Uterus (tissue), 4 donors: ENCODE data around the gene RPL10. TPM values are rescaled to one million over a fixed set of nuclear protein-coding genes. Genes with fewer than 3 reads are reported as not detected.

Source experiments
- DNase-seq, 2 donors: peaks; one replicate each; pipeline ENCODE4 v3.0.0-alpha.2; 2019 to 2020
- H3K27ac ChIP-seq, 2 donors: fragments of 200-600 bp; sonication (generic); 1 replicate in 1 of 2; 2 replicates in 1 of 2; pipeline ENCODE4 v1.5.1; 2016 to 2018
- H3K27me3 ChIP-seq, 2 donors: fragments of 200-600 bp; sonication (generic); one replicate each; pipeline ENCODE4 v1.5.1; 2018 to 2019; ENCODE audit warnings: control low read depth in 1 of 2
- H3K36me3 ChIP-seq, 2 donors: fragments of 200-600 bp; sonication (generic); one replicate each; pipeline ENCODE4 v1.5.1; 2019; ENCODE audit warnings: control low read depth in 1 of 2
- H3K4me1 ChIP-seq, 2 donors: fragments of 200-600 bp; sonication (generic); one replicate each; pipeline ENCODE4 v1.5.1; 2018 to 2019; ENCODE audit warnings: control low read depth in 1 of 2
- H3K4me3 ChIP-seq, 2 donors: fragments of 200-600 bp; sonication (generic); 1 replicate in 1 of 2; 2 replicates in 1 of 2; pipeline ENCODE4 v1.5.1; 2018 to 2019; ENCODE audit warnings: mild to moderate bottlenecking in 1 of 2
- H3K9me3 ChIP-seq, 2 donors: fragments of 200-600 bp; sonication (generic); one replicate each; pipeline ENCODE4 v1.5.1; 2019; ENCODE audit warnings: control low read depth in 1 of 2
- CTCF ChIP-seq, 4 experiments: fragments of 200-600 bp in 2 of 4; fragments of 450-650 bp in 2 of 4; sonication (generic) in 2 of 4; IDR thresholded peaks; one replicate each; pipeline ENCODE4 v1.5.1; 2016 to 2019; ENCODE audit warnings: antibody characterized with exemption in 4 of 4, mild to moderate bottlenecking in 2 of 4, moderate library complexity in 1 of 4
- POLR2A ChIP-seq, 2 donors: fragments of 450-650 bp; IDR thresholded peaks; one replicate each; pipeline ENCODE4 v1.6.1; 2016; ENCODE audit warnings: antibody characterized with exemption in 2 of 2, mild to moderate bottlenecking in 1 of 2, moderate library complexity in 1 of 2
- intact Hi-C: fragments of 100-400 bp; cut with DNase I; formaldehyde crosslinking; loops from one replicate; pipeline ENCODE4 v1.15.1; 2023; ENCODE audit warnings: low total_unique reads
- total RNA-seq, 4 donors: library from RNA; depleted of rRNA in 3 of 4; stranded (reverse); fragments of >200 nt in 3 of 4; gene quantifications; one replicate each; pipeline versions ENCODE4 v1.1.0 to v1.2.4, GENCODE V29; 2014 to 2023
- donor health status: DM: yes; HTN: yes; CAD: no.

RPL10 gene
- total RNA-seq: 1,000 to 10,000 TPM; 2,407 to 9,172 (median 4,014) TPM

GRCh38 chrX:154397888-154398667 is at the start of gene RPL10:
TSS of gene RPL10 (plus strand) at chrX:154398377. CDS start at chrX:154398520, 143 bp downstream.
- no peaks in the 10 kb centered on the region for H3K9me3 ChIP-seq
- H3K36me3 ChIP-seq: no peaks in the 10 kb centered on the region
- peak within 1 kb of the TSS; percentile 92 to 99 for H3K27ac ChIP-seq
- no peaks in the 10 kb centered on the region for H3K4me1 ChIP-seq
- H3K27me3 ChIP-seq: no peaks in the 10 kb centered on the region
- TF ChIP-seq CTCF (IDR thresholded peaks at IDR 0.05) (peak in 1 of 4 experiments; percentile 1), POLR2A (IDR thresholded peaks at IDR 0.05) (peak; percentile 71 to 90)
- intact Hi-C loops: no loop called here
- peak within 1 kb of the TSS; percentile 59 to 71 for H3K4me3 ChIP-seq
- peak; percentile 94 to 95 for DNase-seq

GRCh38 chrX:154348646-154349358 is 49.4 kb upstream of the RPL10 start:
- Histone ChIP-seq H3K9me3 (no peaks in the 10 kb centered on the region), H3K4me1 (no peaks in the 10 kb centered on the region), H3K4me3 (no peak overlapping the region), H3K27me3 (no peaks in the 10 kb centered on the region), H3K36me3 (no peaks in the 10 kb centered on the region), H3K27ac (peak overlapping the region in 1 of 2 donors; percentile 15)
- TF ChIP-seq POLR2A (IDR thresholded peaks at IDR 0.05) (no peak), CTCF (IDR thresholded peaks at IDR 0.05) (no peak)
- intact Hi-C loops: no loop called here
- DNase-seq: peak; percentile 39 to 43

- TF ChIP-seq CTCF (IDR thresholded peaks at IDR 0.05): no peak
- TF ChIP-seq POLR2A (IDR thresholded peaks at IDR 0.05): no peak
- no peaks in the 10 kb centered on the region for H3K36me3 ChIP-seq
- intact Hi-C loops: no loop called here
- H3K9me3 ChIP-seq: no peaks in the 10 kb centered on the region
- H3K27me3 ChIP-seq: no peaks in the 10 kb centered on the region
- no peak overlapping the region for H3K4me3 ChIP-seq
- no peak overlapping the region for H3K27ac ChIP-seq
- H3K4me1 ChIP-seq: no peaks in the 10 kb centered on the region
- DNase-seq: peak; percentile 34
Observed at GRCh38 chrX:154349359-154349935, 48.7 kb upstream of the RPL10 start.

- Histone ChIP-seq H3K9me3 (no peaks in the 10 kb centered on the region), H3K4me3 (no peak overlapping the region), H3K27ac (no peak overlapping the region), H3K27me3 (no peaks in the 10 kb centered on the region), H3K36me3 (no peaks in the 10 kb centered on the region), H3K4me1 (no peaks in the 10 kb centered on the region)
- intact Hi-C loops: no loop called here
- peak in 1 of 2 donors; percentile 22 for DNase-seq
- no peak for TF ChIP-seq POLR2A (IDR thresholded peaks at IDR 0.05)
- no peak for TF ChIP-seq CTCF (IDR thresholded peaks at IDR 0.05)
Observed at GRCh38 chrX:154349979-154350378, 48.2 kb upstream of the RPL10 start.
